HG02884 (cell line): ENCODE measurements around the gene GRM1.

Source experiments
- ATAC-seq: cut with Tn5 transposase; IDR thresholded peaks from one replicate; pipeline ENCODE4 v1.9.1; 2021; ENCODE audit warnings: mild to moderate bottlenecking, moderate library complexity; ENCODE audit not compliant: unreplicated experiment

Gene GRM1

GRCh38 chr6:146361128-146361924 lies 332.5 kb downstream of the GRM1 start:
- ATAC-seq = no peak

GRCh38 chr6:146363838-146364607 lies 335.2 kb downstream of the GRM1 start:
- ATAC-seq = no peak

- ATAC-seq = no peak
Observed at GRCh38 chr6:146364816-146365594, 336.1 kb downstream of the GRM1 start.

GRCh38 chr6:146367061-146367460 lies 338.2 kb downstream of the GRM1 start:
- ATAC-seq = no peak

- no peak for ATAC-seq
Observed at GRCh38 chr6:146369866-146370265, 341.0 kb downstream of the GRM1 start.

- no peak for ATAC-seq
Observed at GRCh38 chr6:146381486-146381885, 352.6 kb downstream of the GRM1 start.

- no peak for ATAC-seq
Observed at GRCh38 chr6:146388736-146389364, 360.0 kb downstream of the GRM1 start.

GRCh38 chr6:146389740-146390139 lies 360.9 kb downstream of the GRM1 start:
- ATAC-seq = no peak

GRCh38 chr6:146397638-146398037 lies 368.8 kb downstream of the GRM1 start:
- ATAC-seq = no peak

GRCh38 chr6:146402476-146402875 lies 373.6 kb downstream of the GRM1 start:
- ATAC-seq = no peak

- ATAC-seq = no peak
Observed at GRCh38 chr6:146408583-146408982, 379.7 kb downstream of the GRM1 start.

- ATAC-seq = no peak
Observed at GRCh38 chr6:146410851-146411595, 382.2 kb downstream of the GRM1 start.

GRCh38 chr6:146419576-146419975 lies 390.7 kb downstream of the GRM1 start:
- ATAC-seq = no peak

GRCh38 chr6:146420255-146420654 lies 391.4 kb downstream of the GRM1 start:
- ATAC-seq = no peak

GRCh38 chr6:146422789-146423375 lies 394.0 kb downstream of the GRM1 start:
- no peak for ATAC-seq

- ATAC-seq = no peak
Observed at GRCh38 chr6:146423452-146423851, 394.6 kb downstream of the GRM1 start.

- ATAC-seq = no peak
Observed at GRCh38 chr6:146426516-146426915, 397.7 kb downstream of the GRM1 start.

- no peak for ATAC-seq
Observed at GRCh38 chr6:146429831-146430230, 401.0 kb downstream of the GRM1 start.

GRCh38 chr6:146433881-146434731 lies 405.2 kb downstream of the GRM1 start:
- ATAC-seq = no peak
